HCT116 (cell line): ENCODE data around the gene RNASE1. TPM values are rescaled to one million over a fixed set of nuclear protein-coding genes. Genes with fewer than 3 reads are reported as not detected.

Source experiments
- ATAC-seq: fragments of 200-7000 bp; cut with Tn5 transposase; 2 replicates; pipeline ENCODE4 v1.9.1; 2020; ENCODE audit warnings: mild to moderate bottlenecking, moderate library complexity
- BruUV-seq: library from RNA; stranded (reverse); fragments of 400-500 nt; replicated peaks from 2 replicates; lab custom pipeline; 2021; lab: Mats Ljungman, UMichigan
- CTCF ChIA-PET: fragments of 300-600 bp; sonication (Branson Sonifier 250); formaldehyde crosslinking; loops from one replicate; lab custom pipeline; 2021; ENCODE audit warnings: antibody characterized with exemption; lab: Charles Lee
- POLR2A ChIA-PET: fragments of 300-600, 350-600 bp; sonication (Branson Sonifier 250); formaldehyde crosslinking; loops from one replicate; lab custom pipeline; 2021; ENCODE audit warnings: antibody characterized with exemption; lab: Charles Lee
- RAD21 ChIA-PET, 2 experiments: fragments of 300-600 bp; sonication (Branson Sonifier 250); formaldehyde crosslinking; loops; one replicate each; lab custom pipeline; 2023; ENCODE audit warnings: low total read pairs in 2 of 2; ENCODE audit not compliant: uncharacterized antibody in 2 of 2, unreplicated experiment in 2 of 2, low non-redundant PET in 1 of 2; lab: Charles Lee
- DNase-seq: peaks from one replicate; pipeline ENCODE4 v3.0.0-alpha.2; 2010; ENCODE audit warnings: low read depth, low spot score
- H2AFZ ChIP-seq: fragments of 200-600 bp; shearing (Covaris generic), sonication (generic); 2 replicates; pipeline ENCODE4 v1.6.1; 2017; ENCODE audit warnings: low read depth, mixed run types, mixed read lengths, antibody characterized with exemption, low read length; ENCODE audit not compliant: poor library complexity, severe bottlenecking
- H3K27ac ChIP-seq: 2 replicates; pipeline ENCODE4 v1.5.1; 2012; ENCODE audit warnings: low read depth, low read length
- H3K27me3 ChIP-seq: fragments of 200-600 bp; sonication (generic); 2 replicates; pipeline ENCODE4 v1.6.1; 2016; ENCODE audit warnings: mixed run types, low read length, mixed read lengths; ENCODE audit not compliant: insufficient read depth
- H3K36me3 ChIP-seq, 2 experiments: fragments of 200-500 bp in 1 of 2; fragments of 200-600 bp in 1 of 2; sonication (Bioruptor generic) in 1 of 2; sonication (generic) in 1 of 2; 2 replicates each; pipeline versions ENCODE4 v1.5.1 to v1.6.1; 2014 to 2016; ENCODE audit warnings: low read length in 2 of 2, inconsistent platforms in 1 of 2, mixed read lengths in 1 of 2, mixed run types in 1 of 2; ENCODE audit not compliant: insufficient read depth in 2 of 2, control insufficient read depth in 1 of 2
- H3K4me1 ChIP-seq, 2 experiments: fragments of 200-600 bp in 1 of 2; sonication (generic) in 1 of 2; 2 replicates each; pipeline versions ENCODE4 v1.5.1 to v1.6.1; 2012 to 2017; ENCODE audit warnings: low read length in 2 of 2, inconsistent platforms in 1 of 2, mild to moderate bottlenecking in 1 of 2, mixed read lengths in 1 of 2, mixed run types in 1 of 2, moderate library complexity in 1 of 2; ENCODE audit not compliant: insufficient read depth in 2 of 2, control insufficient read depth in 1 of 2
- H3K4me2 ChIP-seq: fragments of 200-600 bp; sonication (generic); 2 replicates; pipeline ENCODE4 v1.6.1; 2017; ENCODE audit warnings: mixed run types, low read length, mixed read lengths
- H3K4me3 ChIP-seq, 2 experiments: fragments of 200-600 bp in 1 of 2; sonication (generic) in 1 of 2; replicated peaks in 1 of 2; 2 replicates each; pipeline ENCODE4 v1.5.1; 2011 to 2016; ENCODE audit warnings: low read length in 2 of 2, control low read depth in 1 of 2, low read depth in 1 of 2, mild to moderate bottlenecking in 1 of 2, mixed read lengths in 1 of 2, mixed run types in 1 of 2
- H3K79me2 ChIP-seq: fragments of 200-600 bp; sonication (generic); 2 replicates; pipeline ENCODE4 v1.6.1; 2017; ENCODE audit warnings: mild to moderate bottlenecking, mixed run types, low read length, moderate library complexity, mixed read lengths; ENCODE audit not compliant: insufficient read depth
- H3K9ac ChIP-seq: fragments of 200-600 bp; sonication (generic); 2 replicates; pipeline ENCODE4 v1.6.1; 2016; ENCODE audit warnings: low read length, mixed read lengths
- H3K9me2 ChIP-seq: fragments of 200-600 bp; sonication (generic), shearing (Covaris generic); 2 replicates; pipeline ENCODE4 v1.6.1; 2017; ENCODE audit warnings: mixed run types, mild to moderate bottlenecking, moderate library complexity; ENCODE audit not compliant: insufficient read depth
- H3K9me3 ChIP-seq, 2 experiments: fragments of 200-500 bp in 1 of 2; fragments of 200-600 bp in 1 of 2; sonication (Bioruptor generic) in 1 of 2; sonication (generic) in 1 of 2; 2 replicates each; pipeline ENCODE4 v1.6.1; 2014 to 2017; ENCODE audit warnings: low read length in 2 of 2, mixed read lengths in 2 of 2, inconsistent platforms in 1 of 2, low read depth in 1 of 2, mild to moderate bottlenecking in 1 of 2, mixed run types in 1 of 2, moderate library complexity in 1 of 2; ENCODE audit not compliant: control insufficient read depth in 1 of 2, insufficient read depth in 1 of 2
- H4K20me1 ChIP-seq: fragments of 200-600 bp; sonication (generic), shearing (Covaris generic); 2 replicates; pipeline ENCODE4 v1.6.1; 2017; ENCODE audit warnings: mixed run types, mild to moderate bottlenecking, moderate library complexity; ENCODE audit not compliant: insufficient read depth
- ATF3 ChIP-seq: IDR thresholded peaks from 2 replicates; pipeline ENCODE4 v1.6.1; 2012
- CEBPB ChIP-seq: IDR thresholded peaks from 2 replicates; pipeline ENCODE4 v1.6.1; 2012; ENCODE audit warnings: low read depth
- ELF1 ChIP-seq: IDR thresholded peaks from 2 replicates; pipeline ENCODE4 v1.6.1; 2012; ENCODE audit warnings: low read depth, borderline replicate concordance
- FOSL1 ChIP-seq: IDR thresholded peaks from 2 replicates; pipeline ENCODE4 v1.6.1; 2012; ENCODE audit warnings: low read depth
- JUND ChIP-seq: IDR thresholded peaks from 2 replicates; pipeline ENCODE4 v1.6.1; 2012
- MAX ChIP-seq: IDR thresholded peaks from 2 replicates; pipeline ENCODE4 v1.6.1; 2012
- POLR2A ChIP-seq: IDR thresholded peaks from 2 replicates; pipeline ENCODE4 v1.7.0; 2011; ENCODE audit warnings: borderline replicate concordance; ENCODE audit not compliant: insufficient read depth, insufficient read length; ENCODE audit errors: extremely low read depth
- POLR2AphosphoS5 ChIP-seq: IDR thresholded peaks from 2 replicates; pipeline ENCODE4 v1.6.1; 2011; ENCODE audit warnings: mild to moderate bottlenecking, low read depth, low read length, moderate library complexity
- REST ChIP-seq: IDR thresholded peaks from 2 replicates; pipeline ENCODE4 v1.6.1; 2012; ENCODE audit warnings: low read depth
- SP1 ChIP-seq: IDR thresholded peaks from 2 replicates; pipeline ENCODE4 v1.6.1; 2012; ENCODE audit warnings: low read depth
- SRF ChIP-seq: IDR thresholded peaks from 2 replicates; pipeline ENCODE4 v1.6.1; 2012; ENCODE audit warnings: low read depth
- TCF7L2 ChIP-seq: IDR thresholded peaks from 2 replicates; pipeline ENCODE4 v1.7.0; 2011; ENCODE audit warnings: borderline replicate concordance, inconsistent platforms; ENCODE audit not compliant: insufficient read depth, insufficient read length; ENCODE audit errors: extremely low read depth
- ZBTB33 ChIP-seq: IDR thresholded peaks from 2 replicates; pipeline ENCODE4 v1.6.1; 2011; ENCODE audit warnings: mild to moderate bottlenecking, low read length, moderate library complexity; ENCODE audit not compliant: insufficient replicate concordance; ENCODE audit errors: extremely low read depth
- ZFX ChIP-seq: fragments of 450-650 bp; IDR thresholded peaks from 2 replicates; pipeline ENCODE4 v1.6.1; 2017
- ZNF274 ChIP-seq: fragments of 200-500 bp; sonication (Bioruptor generic); IDR thresholded peaks from 2 replicates; pipeline ENCODE4 v1.6.1; 2014; ENCODE audit warnings: mild to moderate bottlenecking, low read depth, low read length, inconsistent platforms
- intact Hi-C: fragments of 100-400 bp; cut with micrococcal nuclease; formaldehyde crosslinking; loops from 2 replicates; pipeline ENCODE4 v1.10.0; 2022
- total RNA-seq: library from RNA; stranded (reverse); gene quantifications from one replicate; pipeline ENCODE4 v1.2.1, GENCODE V29; 2021; ENCODE audit not compliant: unreplicated experiment

Gene RNASE1
- total RNA-seq, 1 experiment from 2014 or later, result 3.3 TPM

GRCh38 chr14:20792556-20792955 is 10.1 kb downstream of the RNASE1 start:
- ATAC-seq (no peak), DNase-seq (no peak)
- Histone ChIP-seq H4K20me1 (no peaks in the 10 kb centered on the region), H3K4me3 (no peak overlapping the region), H3K9ac (no peak overlapping the region), H3K9me3 (no peaks in the 10 kb centered on the region), H3K79me2 (no peaks in the 10 kb centered on the region), H3K27me3 (no peaks in the 10 kb centered on the region), H3K27ac (no peak overlapping the region), H3K36me3 (no peaks in the 10 kb centered on the region), H2AFZ (no peak overlapping the region), H3K9me2 (no peaks in the 10 kb centered on the region), H3K4me1 (no peaks in the 10 kb centered on the region), H3K4me2 (no peak overlapping the region)
- no peak for TF ChIP-seq JUND
- TF ChIP-seq POLR2A, result no peak
- no peak for TF ChIP-seq POLR2AphosphoS5
- TF ChIP-seq ZBTB33, result no peak
- no peak for TF ChIP-seq ELF1
- CTCF ChIA-PET, result no interaction called here
- RAD21 ChIA-PET, result no interaction called here
- intact Hi-C loops, result no loop called here
- BruUV-seq, result no TSS peak
- POLR2A ChIA-PET, result no interaction called here

- ChIA-PET RAD21 (no interaction called here), POLR2A (no interaction called here), CTCF (no interaction called here)
- ATAC-seq (no peak), DNase-seq (no peak)
- no peaks in the 10 kb centered on the region for H3K4me1 ChIP-seq
- no peak overlapping the region for H3K9ac ChIP-seq
- no peaks in the 10 kb centered on the region for H3K9me3 ChIP-seq
- no peak overlapping the region for H3K4me3 ChIP-seq
- no peaks in the 10 kb centered on the region for H3K9me2 ChIP-seq
- no peak overlapping the region for H3K27ac ChIP-seq
- no TSS peak for BruUV-seq
- no peaks in the 10 kb centered on the region for H3K79me2 ChIP-seq
- no peaks in the 10 kb centered on the region for H3K27me3 ChIP-seq
- no peaks in the 10 kb centered on the region for H4K20me1 ChIP-seq
- H3K4me2 ChIP-seq, result no peak overlapping the region
- H3K36me3 ChIP-seq, result no peaks in the 10 kb centered on the region
- no peak overlapping the region for H2AFZ ChIP-seq
- intact Hi-C loops, result no loop called here
- TF ChIP-seq TCF7L2 (no peak), ELF1 (no peak), MAX (no peak), SP1 (no peak), ZFX (no peak), CEBPB (no peak), SRF (no peak), ATF3 (no peak), REST (no peak), FOSL1 (no peak), ZNF274 (no peak)
Measured at GRCh38 chr14:20791597-20791996, 11.0 kb downstream of the RNASE1 start.
